ENCODE data around the gene MYO15B.
A peak's percentile ranks its signal among the peaks of the same experiment; 100 is the strongest.

MYO15B gene

GRCh38 chr17:75570034-75570676, 17.4 kb upstream of the MYO15B start:
- Histone ChIP-seq H3K9me2 (replicated peaks; ENCODE audit: insufficient read depth, low read length) (no peaks in the 10 kb centered on the region), H3K27ac (ENCODE audit: low read length) (no peak overlapping the region), H3K4me2 (ENCODE audit: low read depth, low read length) (no peak overlapping the region), H3K27me3 (replicated peaks; ENCODE audit: insufficient read depth, low read length) (no peaks in the 10 kb centered on the region), H3K9me3 (replicated peaks; ENCODE audit: insufficient read depth, low read length) (no peaks in the 10 kb centered on the region), H3K4me1 (ENCODE audit: low read length) (peaks cover 13% of the 10 kb centered on the region; the same call in 1 of the 2 replicates), H3F3A (ENCODE audit: insufficient read depth, low read length) (0 out of 2 replicates have a peak, but pooled peaks cover 2% of the 10 kb centered on the region), H4K20me1 (ENCODE audit: insufficient read depth, low read length) (no peaks in the 10 kb centered on the region), H2AFZ (ENCODE audit: low read length) (no peak overlapping the region), H3K79me2 (ENCODE audit: low read length) (no peaks in the 10 kb centered on the region), H3K9ac (ENCODE audit: low read length) (no peak overlapping the region), H3K36me3 (replicated peaks; ENCODE audit: insufficient read depth, low read length) (no peaks in the 10 kb centered on the region), H3K4me3 (ENCODE audit: low read length) (no peak overlapping the region)
- TF ChIP-seq EZH2 (optimal IDR thresholded peaks at IDR 0.05; ENCODE audit: low read depth, low read length), result no peak
- TF ChIP-seq, protein P1, sequence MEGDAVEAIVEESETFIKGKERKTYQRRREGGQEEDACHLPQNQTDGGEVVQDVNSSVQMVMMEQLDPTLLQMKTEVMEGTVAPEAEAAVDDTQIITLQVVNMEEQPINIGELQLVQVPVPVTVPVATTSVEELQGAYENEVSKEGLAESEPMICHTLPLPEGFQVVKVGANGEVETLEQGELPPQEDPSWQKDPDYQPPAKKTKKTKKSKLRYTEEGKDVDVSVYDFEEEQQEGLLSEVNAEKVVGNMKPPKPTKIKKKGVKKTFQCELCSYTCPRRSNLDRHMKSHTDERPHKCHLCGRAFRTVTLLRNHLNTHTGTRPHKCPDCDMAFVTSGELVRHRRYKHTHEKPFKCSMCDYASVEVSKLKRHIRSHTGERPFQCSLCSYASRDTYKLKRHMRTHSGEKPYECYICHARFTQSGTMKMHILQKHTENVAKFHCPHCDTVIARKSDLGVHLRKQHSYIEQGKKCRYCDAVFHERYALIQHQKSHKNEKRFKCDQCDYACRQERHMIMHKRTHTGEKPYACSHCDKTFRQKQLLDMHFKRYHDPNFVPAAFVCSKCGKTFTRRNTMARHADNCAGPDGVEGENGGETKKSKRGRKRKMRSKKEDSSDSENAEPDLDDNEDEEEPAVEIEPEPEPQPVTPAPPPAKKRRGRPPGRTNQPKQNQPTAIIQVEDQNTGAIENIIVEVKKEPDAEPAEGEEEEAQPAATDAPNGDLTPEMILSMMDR (IDR thresholded peaks at IDR 0.05; ENCODE audit: low read length), result no peak
- TF ChIP-seq EZH2phosphoT487 (IDR thresholded peaks at IDR 0.05; ENCODE audit: low read length), result no peak
- DNase-seq, result no peak

GRCh38 chr17:75570772-75571171, 16.8 kb upstream of the MYO15B start:
- TF ChIP-seq EZH2phosphoT487 (IDR thresholded peaks at IDR 0.05; ENCODE audit: low read length) (no peak), EZH2 (optimal IDR thresholded peaks at IDR 0.05; ENCODE audit: low read depth, low read length) (no peak)
- TF ChIP-seq, protein P1 (IDR thresholded peaks at IDR 0.05; ENCODE audit: low read length), result no peak
- Histone ChIP-seq H3K9me2 (replicated peaks; ENCODE audit: insufficient read depth, low read length) (no peaks in the 10 kb centered on the region), H3K79me2 (ENCODE audit: low read length) (no peaks in the 10 kb centered on the region), H3K27ac (ENCODE audit: low read length) (peak overlapping the region; percentile 62; the same call in 1 of the 2 replicates), H3K27me3 (replicated peaks; ENCODE audit: insufficient read depth, low read length) (no peaks in the 10 kb centered on the region), H3K36me3 (replicated peaks; ENCODE audit: insufficient read depth, low read length) (no peaks in the 10 kb centered on the region), H4K20me1 (ENCODE audit: insufficient read depth, low read length) (no peaks in the 10 kb centered on the region), H3K9ac (ENCODE audit: low read length) (peak overlapping the region; percentile 89; the same call in 1 of the 2 replicates), H3K4me3 (ENCODE audit: low read length) (no peak overlapping the region), H2AFZ (ENCODE audit: low read length) (no peak overlapping the region), H3K4me1 (ENCODE audit: low read length) (peaks cover 13% of the 10 kb centered on the region; the same call in 1 of the 2 replicates), H3F3A (ENCODE audit: insufficient read depth, low read length) (0 out of 2 replicates have a peak, but pooled peaks cover 2% of the 10 kb centered on the region), H3K9me3 (replicated peaks; ENCODE audit: insufficient read depth, low read length) (no peaks in the 10 kb centered on the region), H3K4me2 (ENCODE audit: low read depth, low read length) (peak overlapping the region; percentile 63; the same call in 1 of the 2 replicates)
- no peak for DNase-seq

DNA sequence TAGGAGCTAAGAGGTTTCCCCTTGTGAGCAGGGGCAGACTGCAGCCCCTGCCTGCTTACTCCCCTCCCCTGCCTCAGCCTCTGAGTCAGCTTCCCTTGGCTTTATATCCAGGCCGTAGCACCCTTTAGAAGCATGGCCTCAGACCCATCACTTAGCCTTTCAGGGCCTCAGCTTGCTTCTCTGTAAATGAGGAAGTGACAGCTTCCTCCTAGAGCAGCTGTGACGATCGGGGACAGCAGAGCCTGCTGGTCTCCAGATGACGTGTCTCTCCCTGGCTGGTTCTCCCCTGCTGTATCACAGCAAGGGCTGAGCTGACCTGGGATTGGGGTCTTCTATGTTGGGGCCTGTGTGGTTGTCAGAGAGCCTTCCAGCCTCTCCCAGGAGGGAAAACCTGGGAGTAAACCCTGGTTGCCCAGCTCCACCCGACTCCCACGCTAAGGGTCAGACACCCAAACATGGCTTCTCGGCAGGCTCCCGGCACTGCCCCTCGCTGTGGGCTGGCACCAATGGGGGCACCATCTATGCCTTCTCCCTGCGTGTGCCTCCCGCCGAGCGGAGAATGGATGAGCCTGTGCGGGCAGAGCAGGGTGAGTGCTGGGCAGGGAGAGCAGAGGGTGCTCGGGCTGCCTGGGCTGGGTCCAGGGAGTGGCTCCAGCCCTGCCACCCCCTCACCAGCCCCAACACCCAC, 16.3 kb upstream of the MYO15B start:
- H3K27ac ChIP-seq (ENCODE audit: low read length), result peak overlapping the region; percentile 62; the same call in 1 of the 2 replicates
- H3K4me2 ChIP-seq (ENCODE audit: low read depth, low read length), result peak overlapping the region; percentile 63; the same call in 1 of the 2 replicates
- peak; percentile 52 for DNase-seq
- no peaks in the 10 kb centered on the region for H3K79me2 ChIP-seq (ENCODE audit: low read length)
- H3K4me3 ChIP-seq (ENCODE audit: low read length), result peak overlapping the region; percentile 52
- no peaks in the 10 kb centered on the region for H3K9me2 ChIP-seq (replicated peaks; ENCODE audit: insufficient read depth, low read length)
- H3K27me3 ChIP-seq (replicated peaks; ENCODE audit: insufficient read depth, low read length), result no peaks in the 10 kb centered on the region
- H4K20me1 ChIP-seq (ENCODE audit: insufficient read depth, low read length), result no peaks in the 10 kb centered on the region
- no peaks in the 10 kb centered on the region for H3K36me3 ChIP-seq (replicated peaks; ENCODE audit: insufficient read depth, low read length)
- peaks cover 12% of the 10 kb centered on the region; the same call in 1 of the 2 replicates for H3K4me1 ChIP-seq (ENCODE audit: low read length)
- peak overlapping the region; percentile 78 for H2AFZ ChIP-seq (ENCODE audit: low read length)
- no peaks in the 10 kb centered on the region for H3K9me3 ChIP-seq (replicated peaks; ENCODE audit: insufficient read depth, low read length)
- H3F3A ChIP-seq (ENCODE audit: insufficient read depth, low read length), result 0 out of 2 replicates have a peak, but pooled peaks cover 2% of the 10 kb centered on the region
- TF ChIP-seq EZH2phosphoT487 (IDR thresholded peaks at IDR 0.05; ENCODE audit: low read length), result no peak
- TF ChIP-seq EZH2 (optimal IDR thresholded peaks at IDR 0.05; ENCODE audit: low read depth, low read length), result no peak
- TF ChIP-seq, protein P1 (IDR thresholded peaks at IDR 0.05; ENCODE audit: low read length), result no peak
- H3K9ac ChIP-seq (ENCODE audit: low read length), result peak overlapping the region; percentile 89

Data from MM.1S (cell line).